Measurements from ENCODE around the gene SMAD2. TPM values are rescaled to one million over a fixed set of nuclear protein-coding genes. Genes with fewer than 3 reads are reported as not detected.

SMAD2 gene
- total RNA-seq (2021; ENCODE audit: unreplicated experiment) (129 TPM), Bru-seq, nascent RNA (percentile 92 among the genes with signal in this experiment), BruChase-seq, experiment 1, labeled RNA remaining after a 2-hour chase (percentile 88 among the genes with signal in this experiment), BruChase-seq, experiment 2, labeled RNA remaining after a 6-hour chase (percentile 89 among the genes with signal in this experiment)
- 45.8 TPM for polyA plus RNA-seq (2012; ENCODE audit: insufficient read length)
- long read RNA-seq, full-length matches to known transcripts = 70 of 187 reads
- long read RNA-seq, partial matches to known transcripts = 28 of 187 reads
- long read RNA-seq, other reads (novel, unspliced or antisense) = 89 of 187 reads

GRCh38 chr18:47930199-47930930, at the start of gene SMAD2:
SMAD2 (minus strand) TSS chr18:47930659; CDS start chr18:47896756, 33,903 bp downstream.
- intact Hi-C loops (cut with micrococcal nuclease; ENCODE audit: unreplicated experiment) (no loop called here), in situ Hi-C loops (cut with HindIII; ENCODE audit: low pct_unique_long_range_greater_than_20kb, low sequenced_read_pairs) (no loop called here)
- Histone ChIP-seq H3K36me3 (ENCODE audit: control insufficient read depth, insufficient read depth, low read length) (peaks cover 3% of the 10 kb centered on the region; the same call in 1 of the 2 replicates), H3K9me3 (ENCODE audit: control insufficient read depth, insufficient read depth, low read depth, low read length) (no peaks in the 10 kb centered on the region), H3K27ac (ENCODE audit: low read length) (peak within 1 kb of the TSS; percentile 88), H3K27me3 (ENCODE audit: control insufficient read depth, insufficient read depth, low read length) (no peaks in the 10 kb centered on the region), H3K4me1 (ENCODE audit: control insufficient read depth, insufficient read depth, low read length) (peaks cover 25% of the 10 kb centered on the region), H3K4me3 (ENCODE audit: low read depth in 2 of 2, low read length in 2 of 2) (peak within 1 kb of the TSS; percentile 65 to 86)
- BruUV-seq (replicated peaks) = no TSS peak
- TF ChIP-seq CTCF (IDR thresholded peaks at IDR 0.05) (no peak), SIN3A (IDR thresholded peaks at IDR 0.05; ENCODE audit: borderline replicate concordance, insufficient read depth, low read depth, low read length) (no peak), REST (IDR thresholded peaks at IDR 0.05; ENCODE audit: insufficient read depth in 1 of 2, low read depth in 2 of 2, low read length in 1 of 2) (no peak), TCF7L2 (IDR thresholded peaks at IDR 0.05; ENCODE audit: low read depth, low read length) (no peak), POLR2AphosphoS5 (IDR thresholded peaks at IDR 0.05; ENCODE audit: low read depth, low read length) (no peak)
- peak; percentile 12 for DNase-seq (ENCODE audit: low read depth, low spot score)
- ChIA-PET POLR2A (interaction anchor here (0.6 to 0.7 kb wide), 4 partner anchors 28 to 1502 kb away, joined by 3 to 9 read pairs (median 4); no protein-coding TSS in a partner anchor), CTCF (interaction anchor here (0.7 kb wide), 1 partner anchor 72 kb away, joined by 3 read pairs; no protein-coding TSS in a partner anchor)
- ATAC-seq = peak; percentile 83

- in situ Hi-C loops (cut with HindIII; ENCODE audit: low pct_unique_long_range_greater_than_20kb, low sequenced_read_pairs) = no loop called here
- Histone ChIP-seq H3K27me3 (ENCODE audit: control insufficient read depth, insufficient read depth, low read length) (peaks cover 2% of the 10 kb centered on the region; the same call in 1 of the 2 replicates), H3K36me3 (ENCODE audit: control insufficient read depth, insufficient read depth, low read length) (no peaks in the 10 kb centered on the region), H3K4me3 (ENCODE audit: low read depth in 2 of 2, low read length in 2 of 2) (no peak overlapping the region), H3K4me1 (ENCODE audit: control insufficient read depth, insufficient read depth, low read length) (no peaks in the 10 kb centered on the region), H3K9me3 (ENCODE audit: control insufficient read depth, insufficient read depth, low read depth, low read length) (no peaks in the 10 kb centered on the region), H3K27ac (ENCODE audit: low read length) (no peak overlapping the region)
- ATAC-seq (no peak), DNase-seq (ENCODE audit: low read depth, low spot score) (no peak)
- POLR2A ChIA-PET = no interaction called here
- BruUV-seq (replicated peaks) = no TSS peak
- CTCF ChIA-PET = no interaction called here
- TF ChIP-seq SIN3A (IDR thresholded peaks at IDR 0.05; ENCODE audit: borderline replicate concordance, insufficient read depth, low read depth, low read length) (no peak), REST (IDR thresholded peaks at IDR 0.05; ENCODE audit: insufficient read depth in 1 of 2, low read depth in 2 of 2, low read length in 1 of 2) (no peak), CTCF (IDR thresholded peaks at IDR 0.05) (no peak), POLR2AphosphoS5 (IDR thresholded peaks at IDR 0.05; ENCODE audit: low read depth, low read length) (no peak), TCF7L2 (IDR thresholded peaks at IDR 0.05; ENCODE audit: low read depth, low read length) (no peak)
- intact Hi-C loops (cut with micrococcal nuclease; ENCODE audit: unreplicated experiment) = no loop called here
Observed at GRCh38 chr18:47979611-47980200, 49.2 kb upstream of the SMAD2 start.
